GM11168 (cell line): ENCODE data around the gene RNF217.
"Not testable (repeated sequence)": the region's sequence is repeated elsewhere in the genome, so short reads cannot be mapped to it uniquely, and the experiment has no call there.

Experiments used
- in situ Hi-C: fragments of 300-500 bp; cut with MboI; formaldehyde crosslinking; loops from one replicate; pipeline ENCODE4 v1.12.0; 2022; ENCODE audit warnings: low sequenced_read_pairs; ENCODE audit not compliant: unreplicated experiment

The RNF217 gene

DNA sequence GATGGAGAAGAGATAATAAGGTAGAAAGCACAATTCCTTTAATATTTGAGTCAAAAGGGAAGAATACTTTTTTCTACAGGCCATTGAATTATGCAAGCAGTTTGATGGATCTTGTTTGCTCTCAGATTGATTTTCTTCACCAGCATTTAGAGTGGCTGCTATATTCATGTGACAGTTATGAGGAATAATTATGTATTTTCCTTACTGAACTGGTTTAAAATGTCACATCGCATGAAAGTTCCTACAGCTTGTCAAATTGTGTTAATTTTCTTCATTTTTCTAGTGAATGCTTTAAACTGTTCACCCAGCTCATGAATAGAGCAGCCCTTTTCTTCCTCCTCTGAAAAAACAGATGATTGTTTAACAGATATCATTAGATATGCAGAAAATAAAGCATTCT is 153.9 kb downstream of the RNF217 start:
- in situ Hi-C loops: no loop called here

DNA sequence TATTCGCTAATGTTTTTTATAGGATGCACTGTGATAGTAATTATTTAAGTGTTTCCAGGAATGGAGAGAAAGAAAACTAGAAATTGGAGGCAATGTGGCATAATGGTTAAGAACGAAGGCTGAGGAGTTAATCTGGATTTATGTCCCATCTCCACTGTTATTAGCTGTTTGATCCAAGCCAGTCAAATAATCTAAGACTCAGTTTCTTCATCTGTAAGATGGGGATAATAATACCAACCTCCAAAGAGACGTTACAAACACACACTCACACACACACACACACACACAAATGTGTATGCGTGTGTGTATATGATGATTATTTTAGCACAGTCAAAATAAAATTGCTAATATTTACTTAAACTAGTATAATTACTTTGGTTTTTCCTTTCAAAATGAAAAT is 154.5 kb downstream of the RNF217 start:
- in situ Hi-C loops: no loop called here

DNA sequence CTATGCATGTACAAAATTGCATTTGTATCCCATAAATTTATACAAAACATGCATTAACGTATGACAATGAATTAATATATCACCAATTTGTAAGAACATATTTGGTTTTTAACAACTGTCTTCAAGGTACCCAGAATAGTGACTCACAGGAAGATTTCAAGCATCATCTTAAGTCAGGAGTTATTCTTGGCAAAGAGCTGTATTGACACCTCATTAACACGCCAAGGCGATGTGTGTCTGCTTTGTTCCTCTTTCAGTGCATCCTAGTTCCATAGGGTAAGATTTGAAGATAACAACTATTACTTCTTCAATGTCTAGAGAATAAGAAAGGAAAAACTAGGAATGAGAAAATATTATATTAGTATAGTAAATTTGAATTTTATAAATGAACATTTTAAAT is 155.6 kb downstream of the RNF217 start:
- in situ Hi-C loops: no loop called here

DNA sequence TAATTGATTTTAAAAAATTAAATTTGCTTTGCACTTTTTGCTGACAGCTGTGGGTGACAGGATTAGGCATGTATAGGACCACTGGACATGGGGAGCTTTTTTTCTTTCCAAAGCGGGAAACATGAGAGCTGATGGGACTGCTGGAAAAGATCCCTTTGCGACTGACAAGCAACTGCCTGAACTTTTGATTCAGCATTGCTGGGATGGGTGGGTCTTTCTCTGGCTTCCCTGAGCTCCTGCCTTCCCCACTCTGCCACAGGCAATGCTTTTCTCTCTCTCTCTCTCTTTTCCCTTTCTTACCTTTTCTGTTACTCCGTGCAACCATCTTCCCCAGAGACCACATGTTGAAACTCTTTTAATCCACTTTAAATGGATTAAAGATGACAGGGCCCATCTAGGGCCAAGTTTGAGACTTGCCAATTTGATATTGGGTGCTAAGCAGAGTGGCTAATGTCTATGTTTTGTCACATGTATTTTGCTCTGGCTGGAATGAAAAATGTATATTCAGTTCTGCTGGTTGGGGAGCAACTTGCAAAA is 157.9 kb downstream of the RNF217 start:
- in situ Hi-C loops: no loop called here

DNA sequence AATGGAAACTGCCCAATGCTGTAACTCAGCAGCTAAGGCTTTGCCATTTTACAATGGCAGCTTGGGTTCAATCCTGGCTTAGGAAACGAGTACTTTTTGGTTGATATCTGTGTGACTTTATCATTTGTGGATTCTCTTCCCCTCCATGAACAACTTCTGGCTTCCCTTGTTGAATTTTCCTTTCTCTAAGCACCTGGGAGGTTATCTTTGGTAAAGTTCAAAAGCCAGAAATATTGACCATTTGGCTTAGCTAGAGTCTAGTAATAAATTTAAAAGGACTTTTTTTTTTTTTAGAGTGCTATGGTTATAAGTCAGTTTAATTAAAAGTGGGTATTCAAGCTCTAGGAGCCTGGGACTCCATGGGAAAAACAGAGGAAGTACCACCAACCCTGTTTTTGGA is 159.7 kb downstream of the RNF217 start:
- in situ Hi-C loops: no loop called here

DNA sequence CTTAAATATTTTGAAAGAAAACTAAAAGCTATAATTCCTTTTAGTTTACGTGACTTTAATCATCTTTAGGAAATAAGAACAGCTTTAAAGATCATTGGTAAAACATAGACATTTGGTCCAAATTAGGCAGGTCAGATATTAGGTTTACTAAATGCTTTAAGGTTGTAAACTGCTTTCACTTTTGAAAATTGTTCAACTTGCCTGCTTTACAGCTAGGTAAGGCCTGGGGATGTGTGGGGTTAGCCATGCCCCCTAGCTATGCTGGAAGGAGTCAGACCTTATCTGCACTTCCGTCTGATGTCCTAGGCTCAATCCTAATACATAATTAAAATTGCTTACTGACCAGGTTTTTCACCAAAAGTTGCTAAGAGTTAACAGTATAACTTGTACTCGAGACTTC is 160.8 kb downstream of the RNF217 start:
- in situ Hi-C loops: no loop called here

DNA sequence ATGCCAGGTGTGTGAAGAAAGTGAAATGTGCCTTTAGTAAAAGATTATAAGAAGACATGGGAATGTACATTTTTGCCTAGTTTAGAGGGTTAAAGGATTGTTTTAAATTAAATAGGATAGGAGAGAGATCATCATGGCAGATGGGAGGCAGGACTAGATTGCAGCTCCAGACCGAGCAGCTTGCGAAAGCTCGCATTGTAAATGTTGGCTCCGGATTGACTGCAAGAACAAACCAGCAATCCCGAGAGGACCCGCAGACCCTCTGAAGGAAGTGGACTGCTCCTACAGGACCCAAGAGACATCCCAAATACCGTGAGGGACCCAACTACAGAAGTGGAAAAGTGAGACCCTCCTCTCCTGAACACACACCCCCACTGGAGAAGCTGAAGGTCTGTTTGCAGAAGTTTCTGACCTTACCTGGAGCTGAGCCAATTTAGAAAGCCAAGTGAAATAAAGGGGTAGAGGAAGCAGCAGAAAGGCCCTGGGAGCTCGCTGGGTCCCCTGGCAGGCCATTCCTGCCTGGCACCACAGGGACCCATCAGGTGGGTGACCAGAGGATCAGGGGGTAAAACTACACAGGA is 161.3 kb downstream of the RNF217 start:
- in situ Hi-C loops: no loop called here

DNA sequence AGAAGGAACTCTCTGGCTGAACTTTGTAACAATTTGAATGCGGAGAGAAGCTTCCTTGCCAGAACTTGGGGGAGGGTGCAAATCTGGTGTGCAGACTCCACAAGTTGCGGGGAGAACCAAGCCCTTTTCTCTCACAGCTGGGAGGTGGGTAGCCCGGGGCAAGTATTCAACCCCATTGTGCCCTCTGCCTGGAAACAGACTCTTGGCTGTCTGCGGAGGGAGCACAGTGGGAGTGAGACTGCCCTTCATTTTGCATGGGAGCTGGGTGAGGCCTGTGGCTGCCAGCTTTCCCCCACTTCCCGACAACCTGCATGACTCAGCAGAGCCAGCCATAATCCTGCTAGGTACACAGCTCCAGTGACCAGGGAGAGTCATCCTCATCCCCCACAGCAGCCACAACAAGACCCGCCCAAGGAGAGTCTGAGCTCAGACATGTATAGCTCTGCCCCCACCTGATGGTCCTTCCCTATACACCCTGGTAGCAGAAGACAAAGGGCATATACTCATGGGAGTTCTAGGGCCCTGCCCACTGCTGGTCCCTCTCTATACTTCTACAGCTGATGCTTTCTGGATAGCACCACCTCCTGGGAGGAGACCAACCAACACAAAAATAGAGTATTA is 161.9 kb downstream of the RNF217 start:
- in situ Hi-C loops: no loop called here

DNA sequence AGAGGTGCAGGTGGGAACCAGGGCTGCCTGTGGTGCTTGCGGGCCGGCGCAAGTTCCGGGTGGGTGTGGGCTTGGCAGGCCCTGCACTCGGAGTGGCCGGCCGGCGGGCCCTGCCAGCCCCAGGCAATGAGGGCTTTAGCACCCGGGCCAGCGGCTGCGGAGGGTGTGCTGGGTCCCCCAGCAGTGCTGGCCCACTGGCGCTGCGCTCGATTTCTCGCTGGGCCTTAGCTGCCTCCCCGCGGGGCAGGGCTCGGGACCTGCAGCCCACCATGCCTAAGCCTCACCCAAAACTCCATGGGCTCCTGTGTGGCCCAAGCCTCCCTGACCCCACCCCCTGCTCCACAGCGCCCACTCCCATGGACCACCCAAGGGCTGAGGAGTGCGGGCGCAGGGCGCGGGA is 163.6 kb downstream of the RNF217 start:
- in situ Hi-C loops: not testable (repeated sequence)

DNA sequence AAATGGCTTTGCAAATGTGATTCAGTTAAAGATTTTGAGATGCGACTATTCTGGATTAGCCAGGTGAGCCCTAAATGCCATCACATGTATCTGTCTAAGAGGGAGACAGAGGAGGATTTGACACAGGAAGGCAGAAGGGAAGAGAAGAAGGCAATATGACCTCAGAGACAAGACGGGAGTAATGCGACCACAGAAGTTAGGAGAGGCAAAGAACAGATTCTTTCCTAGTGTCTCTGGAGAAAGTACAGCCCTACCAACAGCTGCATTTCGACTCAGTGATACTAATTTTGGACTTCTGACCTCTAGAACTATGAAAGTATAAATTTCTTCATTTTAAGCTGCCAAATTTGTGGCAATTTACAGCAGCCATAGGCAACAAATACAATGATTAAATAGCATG is 167.1 kb downstream of the RNF217 start:
- in situ Hi-C loops: no loop called here

DNA sequence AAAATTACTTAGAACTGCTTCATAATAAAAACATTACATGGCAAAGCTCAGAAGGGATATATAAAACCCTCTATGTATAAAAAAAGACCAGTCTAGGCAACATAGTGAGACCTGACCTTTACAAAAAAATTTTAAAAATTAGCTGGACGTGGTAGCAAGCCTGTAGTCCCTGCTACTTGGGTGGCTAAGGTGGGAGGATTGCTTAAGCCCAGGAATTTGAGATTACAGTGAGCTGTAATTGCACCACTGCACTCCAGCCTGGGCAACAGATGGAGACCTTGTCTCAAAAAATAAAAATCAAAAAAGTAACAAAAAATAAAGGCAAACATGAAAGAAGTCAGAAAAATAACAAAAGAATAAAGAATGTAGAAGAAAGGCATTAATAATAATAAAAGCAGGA is 169.8 kb downstream of the RNF217 start:
- in situ Hi-C loops: no loop called here

DNA sequence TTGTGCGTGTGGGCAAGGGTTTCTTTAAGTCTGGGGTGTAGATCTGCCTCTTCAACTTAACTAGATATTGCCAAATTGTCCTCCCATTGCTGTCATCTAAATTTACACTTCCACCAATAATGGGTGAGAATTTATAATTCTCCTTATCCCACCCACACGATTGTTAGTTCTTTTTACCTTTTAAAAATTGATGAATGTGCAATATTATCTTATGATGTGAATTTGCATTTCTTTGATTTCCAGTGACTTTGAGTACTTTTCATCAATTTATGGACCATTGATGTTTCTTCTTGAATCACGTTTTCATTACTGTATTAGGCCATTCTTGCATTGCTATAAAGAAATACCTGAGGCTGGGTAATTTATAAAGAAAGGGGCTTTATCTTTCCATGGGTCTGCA is 174.1 kb downstream of the RNF217 start:
- in situ Hi-C loops: no loop called here

DNA sequence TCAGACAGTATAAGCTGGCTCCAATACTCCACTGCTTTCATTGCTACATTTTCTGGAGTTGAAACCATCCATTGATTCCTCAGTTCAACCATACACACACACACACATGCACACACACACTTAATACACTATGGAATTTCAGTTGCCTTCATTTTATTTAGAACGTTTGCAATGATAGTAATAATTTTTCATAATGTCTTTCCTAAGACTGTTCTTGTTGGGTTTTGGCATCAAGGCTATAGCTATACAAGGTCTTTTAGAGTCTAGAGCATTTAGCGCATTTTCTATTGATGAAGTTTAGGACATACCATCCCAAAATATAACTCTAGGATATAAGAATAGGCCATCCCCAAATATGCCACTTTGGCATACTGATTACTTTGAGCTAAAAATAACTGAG is 175.8 kb downstream of the RNF217 start:
- in situ Hi-C loops: no loop called here

DNA sequence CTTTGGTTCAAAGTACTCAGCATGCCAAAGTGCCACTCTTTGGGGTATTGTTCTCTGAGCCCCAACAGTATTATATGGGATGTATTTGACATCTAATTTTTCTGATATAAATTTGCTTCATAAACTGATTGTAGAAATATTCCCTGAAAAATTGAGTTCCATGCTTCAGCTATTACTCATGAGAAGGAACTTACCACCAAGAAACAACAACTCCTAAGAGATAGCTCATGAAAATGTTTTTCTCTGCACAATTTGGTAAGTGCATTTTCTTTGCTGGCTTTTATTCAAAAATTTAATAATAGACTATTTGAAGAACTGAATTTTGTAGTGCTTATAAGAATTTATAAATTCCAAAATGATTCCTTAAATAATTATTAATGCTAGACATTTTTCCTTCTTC is 178.6 kb downstream of the RNF217 start:
- in situ Hi-C loops: no loop called here
